ENCODE data around the gene OSM.

Gene OSM

DNA sequence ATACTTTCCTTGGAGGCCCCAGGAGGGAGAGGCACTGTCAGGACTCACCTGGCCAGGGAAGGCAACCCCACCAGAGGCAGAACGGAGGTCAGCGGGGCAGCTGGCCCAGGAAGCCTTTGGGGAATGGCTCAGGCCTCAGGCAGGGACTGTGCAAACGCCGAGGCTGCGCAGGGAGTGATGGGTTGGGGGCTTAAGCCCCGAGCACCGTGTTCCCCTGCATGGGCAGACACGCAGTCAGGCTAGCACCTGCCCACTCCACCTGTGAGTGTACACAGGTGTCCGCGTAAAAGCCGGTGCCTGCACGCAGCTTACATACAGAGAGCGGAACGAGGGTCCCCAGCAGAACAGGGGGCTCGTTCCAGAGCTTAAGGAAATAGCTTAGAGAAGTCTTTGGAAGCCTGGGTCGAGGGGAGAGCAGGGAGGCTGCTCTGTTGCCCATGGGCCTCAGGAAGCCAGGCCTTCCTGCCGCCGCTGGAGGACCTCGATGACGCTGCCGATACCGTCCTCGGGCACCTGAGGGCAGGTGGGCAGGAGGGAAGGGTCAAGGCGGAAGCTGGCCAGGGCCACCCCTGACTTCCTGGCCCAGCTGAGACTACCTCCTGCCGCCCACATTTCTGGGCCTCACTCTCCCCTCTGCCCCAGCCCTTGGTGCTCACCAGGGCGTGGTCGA lies 18.7 kb upstream of the OSM start:
- DNase-seq, result no peak

DNA sequence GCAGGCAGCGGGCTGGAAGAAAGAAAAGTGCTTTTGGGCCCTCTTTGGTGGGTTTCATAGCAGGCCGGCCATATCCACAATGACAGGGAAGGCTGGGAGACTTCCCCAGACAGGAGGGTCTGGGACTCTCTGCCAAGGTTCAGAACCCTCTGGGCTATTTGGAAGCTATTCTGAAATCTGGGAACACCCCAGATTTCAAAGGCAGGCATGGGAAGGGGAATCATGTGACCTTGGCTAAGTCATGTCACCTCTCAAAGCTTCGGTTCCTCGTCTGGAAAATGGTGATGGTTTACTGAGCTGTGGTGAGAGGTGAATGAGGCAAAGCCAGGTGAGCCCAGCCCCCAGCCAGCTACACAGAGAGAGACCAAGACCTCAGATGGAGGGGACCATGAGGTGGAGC lies 18.0 kb upstream of the OSM start:
- no peak for DNase-seq

DNA sequence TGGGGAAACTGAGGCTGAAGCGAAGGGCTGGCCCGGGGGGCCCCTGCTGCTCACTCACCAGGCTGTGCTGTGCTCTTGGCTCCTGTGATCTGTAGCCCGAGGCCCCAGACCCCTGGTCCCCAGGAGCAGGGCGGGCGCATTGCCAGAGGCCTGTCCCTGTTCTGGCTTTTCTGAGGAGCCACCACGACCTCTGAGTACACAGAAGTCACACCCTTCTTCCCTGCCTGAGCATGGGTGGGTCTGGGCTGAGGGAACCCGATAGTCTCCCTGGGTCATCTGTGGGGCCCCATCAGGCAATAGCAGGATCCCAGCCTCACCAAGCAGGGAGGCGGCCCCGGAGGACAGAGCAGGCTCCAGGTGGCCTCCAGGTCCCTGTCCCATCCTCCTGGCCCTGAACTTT lies 17.5 kb upstream of the OSM start:
- DNase-seq, result no peak

DNA sequence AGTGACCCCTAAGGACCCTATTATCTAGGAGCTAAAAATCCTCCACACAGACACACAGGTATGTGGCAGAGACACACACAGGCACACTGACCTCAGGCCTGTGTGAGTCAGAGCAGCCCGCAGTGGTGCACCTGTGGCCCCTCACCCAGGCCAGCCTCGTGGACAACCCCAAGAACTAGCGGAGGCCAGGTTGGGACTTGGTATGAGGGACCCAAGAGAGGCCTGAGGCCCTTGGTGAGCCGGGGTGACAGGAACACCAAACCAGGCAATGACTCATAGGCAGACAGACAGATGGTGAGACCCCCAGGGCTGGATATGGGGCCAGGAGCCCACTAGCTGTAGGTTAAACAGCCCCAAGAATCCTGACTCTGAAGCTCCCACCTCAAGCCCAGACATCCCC lies 16.7 kb upstream of the OSM start:
- DNase-seq, result no peak

DNA sequence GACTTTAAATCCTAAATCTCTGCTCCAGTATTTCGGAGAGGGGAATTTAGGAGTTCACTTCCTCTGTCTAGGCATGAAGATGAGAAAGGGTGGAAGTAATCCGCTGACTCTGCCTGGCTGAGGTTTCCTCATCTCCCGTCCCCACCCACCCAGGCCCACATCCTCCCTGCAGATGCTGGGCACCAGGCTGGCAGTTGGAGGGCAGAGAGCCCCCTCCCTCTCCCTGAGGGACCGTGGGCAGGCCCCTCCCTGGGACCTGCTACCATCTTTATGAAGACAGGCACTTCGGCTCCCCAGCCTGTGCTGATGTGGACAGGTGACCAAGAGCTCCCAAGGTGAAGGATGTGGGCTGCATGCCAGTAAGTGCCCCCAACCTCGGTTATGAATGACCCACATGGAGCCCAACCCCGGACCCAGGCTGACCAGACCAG lies 16.0 kb upstream of the OSM start:
- peak; percentile 55 to 67 for DNase-seq

DNA sequence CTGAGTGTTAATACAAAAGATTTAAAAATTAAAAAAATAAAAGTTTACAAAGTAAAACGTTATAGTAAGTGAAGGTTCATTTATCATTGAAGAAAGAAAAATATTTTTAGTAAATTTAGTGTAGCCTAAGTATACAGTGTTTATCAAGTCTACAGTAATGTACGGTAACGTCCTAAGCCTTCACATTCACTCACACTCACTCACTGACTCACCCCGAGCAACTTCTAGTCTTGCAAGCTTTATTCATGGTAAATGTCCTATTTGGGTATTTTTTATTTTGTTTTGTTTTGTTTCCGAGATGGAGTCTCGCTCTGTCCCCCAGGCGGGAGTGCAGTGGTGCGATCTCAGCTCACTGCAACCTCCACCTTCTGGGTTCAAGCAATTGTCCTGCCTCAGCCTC lies 13.9 kb upstream of the OSM start:
- DNase-seq, result no peak

DNA sequence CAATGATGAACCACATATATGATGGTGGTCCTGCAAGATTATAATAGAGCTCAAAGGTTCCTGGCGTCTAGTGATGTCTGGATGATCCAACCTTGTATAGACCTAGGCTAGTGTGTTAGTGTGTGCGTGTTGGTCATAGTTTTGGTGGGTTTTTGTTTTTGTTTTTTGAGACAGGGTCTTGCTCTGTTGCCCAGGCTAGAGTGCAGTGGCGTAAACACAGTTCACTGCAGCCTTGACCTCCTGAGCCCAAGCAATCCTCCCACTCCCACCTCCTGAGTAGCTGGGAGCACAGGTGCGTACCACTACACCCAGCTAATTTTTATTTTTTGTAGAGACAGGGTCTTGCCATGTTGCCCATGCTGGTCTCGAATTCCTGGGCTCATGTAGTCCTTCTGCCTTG lies 13.3 kb upstream of the OSM start:
- no peak for DNase-seq

DNA sequence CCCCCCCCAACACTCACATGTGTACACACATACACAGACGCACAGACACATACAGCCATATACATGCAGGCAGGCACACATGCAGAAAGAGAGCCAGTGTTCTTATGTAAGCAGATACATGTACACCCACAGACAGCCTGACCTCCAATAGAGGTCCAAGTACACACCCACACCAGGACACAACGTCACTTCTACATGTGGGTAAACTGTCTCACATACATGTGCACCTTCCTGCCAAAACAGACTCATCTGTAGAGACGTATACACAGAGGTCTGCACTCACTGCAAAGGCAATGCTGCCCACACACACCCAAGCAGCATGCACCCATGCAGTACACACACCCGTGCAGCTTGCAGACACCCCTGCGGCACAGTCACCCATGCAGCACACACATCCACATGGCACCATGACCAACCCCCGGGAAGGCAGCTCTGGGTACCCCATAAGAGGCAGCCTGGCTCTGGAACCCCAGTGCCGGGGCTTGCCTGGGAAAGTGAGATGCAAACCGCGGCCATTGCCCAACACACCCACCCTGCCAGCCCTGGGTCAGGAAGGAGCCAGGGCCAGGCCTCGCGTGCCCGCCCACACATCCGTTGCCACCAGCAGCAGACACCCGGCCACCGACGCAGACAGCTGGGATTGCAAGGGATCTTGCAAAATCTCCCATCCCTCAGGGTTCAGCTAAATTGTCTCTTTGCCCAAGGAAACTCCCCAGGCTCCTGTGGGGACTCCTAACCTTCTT lies 12.6 kb upstream of the OSM start:
- peak; percentile 93 to 97 for DNase-seq

DNA sequence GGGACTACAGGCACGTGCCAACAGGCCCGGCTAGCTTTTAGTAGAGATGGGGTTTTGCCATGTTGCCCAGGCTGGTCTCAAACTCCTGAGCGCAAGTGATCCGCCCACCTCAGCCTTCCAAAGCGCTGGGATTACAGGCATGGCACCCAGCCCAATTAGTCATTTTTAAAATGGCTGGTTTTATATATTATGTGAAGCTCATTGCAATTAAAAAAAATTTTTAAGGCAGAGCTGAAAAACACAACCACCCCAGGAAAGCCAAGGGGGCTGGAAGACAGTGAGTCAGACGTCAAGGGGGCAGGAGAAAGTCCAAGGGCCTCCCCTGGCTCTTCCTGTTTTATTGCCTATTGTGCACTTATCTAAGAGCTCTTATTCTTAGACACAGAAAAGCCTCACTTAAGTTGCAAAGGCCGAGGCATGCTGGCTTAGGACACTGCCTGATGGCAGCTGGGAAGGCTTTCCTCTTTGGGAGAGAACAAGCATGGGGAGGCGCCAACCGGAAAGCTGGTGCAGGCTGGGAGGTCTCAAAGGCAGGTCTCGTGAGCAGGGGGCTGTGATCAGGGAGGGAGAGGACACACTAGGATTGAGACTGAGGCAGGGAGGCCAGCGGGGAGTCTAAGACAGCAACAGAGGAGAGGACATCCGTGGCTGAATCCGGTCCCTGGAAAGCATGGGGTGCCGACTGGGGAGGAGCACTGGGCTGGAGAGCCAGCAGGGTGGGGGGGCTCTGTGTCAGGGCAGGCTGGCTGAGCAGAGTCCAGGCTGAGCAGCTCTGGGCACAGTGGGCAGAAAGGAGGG lies 11.1 kb upstream of the OSM start:
- DNase-seq, result peak; percentile 50 to 57

DNA sequence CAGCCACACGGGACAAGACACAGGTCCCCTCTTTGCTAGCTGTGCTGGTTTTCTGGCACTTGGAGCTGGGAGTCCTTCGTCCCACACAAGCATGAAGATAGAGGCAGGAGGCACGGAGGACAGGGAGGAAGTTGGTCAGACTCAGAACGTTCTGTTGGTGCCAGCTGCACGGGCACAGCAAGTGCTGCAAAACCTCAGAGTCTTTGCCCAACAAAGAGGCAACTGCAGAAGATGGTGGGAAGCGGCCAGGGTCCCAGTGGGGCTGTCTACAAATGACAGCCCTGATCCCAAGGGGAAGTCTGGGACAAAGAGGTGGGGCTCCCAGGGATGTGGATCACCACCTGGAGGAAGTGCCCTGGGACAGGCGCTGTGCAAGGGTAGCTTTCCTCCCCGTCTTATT lies 9.4 kb upstream of the OSM start:
- no peak for DNase-seq

DNA sequence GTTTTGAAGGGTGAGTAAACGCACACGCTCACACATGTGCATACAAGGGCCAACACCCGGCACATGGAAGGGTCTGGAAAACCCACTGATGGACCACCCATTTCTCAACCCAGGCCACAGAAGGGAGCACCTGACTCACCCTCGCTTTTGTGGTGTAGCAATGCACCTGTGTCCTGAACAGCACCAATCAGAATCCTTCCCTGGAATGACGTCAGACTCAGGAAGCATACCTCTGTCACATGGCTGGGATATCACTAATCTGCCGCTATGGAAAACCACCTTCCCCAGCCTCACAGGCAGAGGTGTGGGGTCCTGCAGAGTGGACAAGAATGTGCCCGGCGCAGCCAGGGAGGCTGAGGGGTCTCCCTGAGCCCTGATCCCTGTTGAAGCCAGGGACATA lies 9.0 kb upstream of the OSM start:
- no peak for DNase-seq

DNA sequence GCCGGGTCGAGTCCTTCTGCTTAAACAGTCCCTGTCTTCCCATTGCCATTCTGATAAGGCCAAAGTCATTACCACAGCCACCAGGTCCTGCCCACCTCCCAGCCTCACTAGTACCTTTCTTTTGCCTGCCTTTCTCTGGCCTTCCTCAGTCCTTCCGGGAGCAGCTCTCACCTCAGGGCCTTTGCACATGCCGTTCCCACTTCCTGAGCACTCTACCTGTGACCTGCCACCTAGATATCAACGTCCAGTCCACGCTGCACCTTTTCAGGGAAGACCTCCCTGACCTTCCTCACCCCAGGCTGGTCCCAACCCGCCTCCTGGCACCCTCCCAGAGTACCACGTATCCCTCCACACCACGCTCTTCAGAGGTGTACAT lies 7.8 kb upstream of the OSM start:
- DNase-seq, result no peak

DNA sequence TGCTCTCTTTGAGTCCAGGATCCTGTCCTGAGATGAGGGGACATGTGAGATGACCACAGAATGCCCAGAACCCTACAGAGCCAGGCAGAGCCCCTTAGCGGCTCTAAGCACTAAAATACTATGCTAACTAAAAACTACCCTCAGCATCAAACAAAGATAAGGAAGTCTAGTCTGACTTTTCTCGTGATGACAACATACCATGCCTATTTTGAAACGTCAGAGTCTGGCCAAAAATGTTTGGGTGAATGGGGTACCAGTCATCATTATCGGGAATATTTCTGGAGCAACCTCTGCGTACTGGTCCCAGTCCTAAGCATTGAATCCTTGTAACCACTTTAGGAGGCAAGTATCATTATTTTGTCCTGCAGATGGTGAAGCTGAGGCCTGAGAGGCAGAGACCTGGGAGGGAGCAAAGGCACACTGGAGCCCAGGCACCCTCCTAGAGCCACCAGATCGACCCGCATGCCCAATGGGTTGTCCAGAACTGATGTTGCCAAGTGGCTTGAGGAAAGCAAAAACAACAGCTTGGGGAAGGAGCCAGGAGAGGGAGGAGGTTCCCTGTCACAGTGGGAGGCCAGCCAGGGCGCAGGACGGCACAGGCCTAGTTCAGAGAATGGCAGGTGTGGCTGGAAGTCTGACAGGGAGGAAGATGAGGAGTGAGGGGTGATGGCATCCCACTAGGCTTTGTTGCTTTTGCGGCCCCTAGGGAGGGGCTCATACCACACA lies 7.2 kb upstream of the OSM start:
- no peak for DNase-seq

DNA sequence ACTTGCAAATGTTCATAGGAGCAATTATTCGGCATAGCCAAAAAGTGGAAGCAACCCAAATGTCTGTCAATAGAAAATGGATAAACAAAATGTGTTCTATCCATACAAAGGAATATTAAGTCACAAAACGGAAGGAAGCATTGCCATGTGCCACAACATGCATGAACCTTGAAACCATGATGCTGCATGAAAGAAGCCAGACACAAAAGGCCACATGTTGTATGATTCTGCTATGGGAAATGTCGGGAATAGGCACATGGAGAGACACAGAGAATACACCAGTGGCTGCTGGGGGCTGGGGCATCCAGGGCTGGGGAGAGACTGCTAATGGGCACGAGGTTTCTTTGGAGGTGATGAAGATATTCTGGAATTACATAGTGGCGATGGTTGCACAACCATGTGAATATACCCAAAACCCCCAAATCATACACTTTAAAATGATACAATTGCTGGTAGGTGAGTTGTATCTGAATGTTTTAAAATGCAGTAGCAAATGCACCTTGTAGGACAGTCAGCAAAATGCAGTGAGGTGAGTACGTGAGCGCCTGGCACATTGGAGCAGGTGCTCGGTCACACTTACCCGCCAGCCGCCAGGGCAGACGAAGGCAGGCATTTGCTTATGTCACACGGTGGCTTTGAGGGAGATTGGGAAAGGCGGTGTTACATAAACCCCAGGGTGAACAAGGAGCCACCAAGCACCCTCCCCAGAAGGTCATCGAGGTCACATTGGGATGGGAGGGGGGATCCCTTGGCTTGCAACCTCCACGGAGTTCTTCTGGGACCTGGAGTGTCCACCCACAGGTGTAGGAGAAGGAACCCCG lies 6.3 kb upstream of the OSM start:
- DNase-seq, result peak; percentile 30 to 38

DNA sequence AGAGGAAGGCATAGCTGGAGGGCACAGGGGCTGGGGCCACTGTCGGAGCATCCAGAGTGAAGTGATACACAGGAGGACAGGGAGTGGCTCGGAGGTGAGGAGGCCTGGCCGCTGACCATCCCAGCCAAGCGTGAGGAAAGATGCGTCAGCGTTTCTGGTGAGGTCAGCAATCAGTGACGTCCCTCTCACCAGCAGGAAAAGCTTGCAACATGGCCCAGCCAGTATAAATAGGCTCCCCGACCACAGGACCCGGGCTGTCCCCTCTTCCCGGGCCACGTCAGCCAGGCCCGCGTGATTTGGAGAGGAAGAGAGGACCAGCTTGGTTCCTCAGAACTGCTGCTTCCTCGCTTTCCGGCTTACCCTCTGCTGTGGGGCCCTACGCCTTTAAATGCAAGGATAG lies 4.2 kb upstream of the OSM start:
- DNase-seq, result peak; percentile 98

DNA sequence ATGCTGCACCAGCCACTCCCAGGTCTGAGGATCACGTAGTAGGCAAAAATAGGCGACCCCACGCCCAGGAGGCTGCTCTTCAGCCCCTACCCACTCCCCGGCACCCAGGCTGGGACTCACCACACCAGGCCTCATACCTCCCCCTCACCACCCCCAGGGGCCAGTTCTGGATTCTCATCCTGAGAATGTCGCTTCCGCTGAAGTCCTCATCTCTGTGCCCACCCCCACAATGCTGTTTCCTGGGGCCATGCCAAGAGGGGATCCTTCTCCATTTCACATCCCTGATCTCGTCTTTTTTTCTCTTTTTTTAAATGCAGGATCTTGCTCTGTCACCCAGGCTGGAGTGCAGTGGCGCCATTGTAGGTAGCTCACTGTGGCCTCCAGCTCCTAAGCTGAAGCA lies 1.7 kb upstream of the OSM start:
- DNase-seq, result no peak

DNA sequence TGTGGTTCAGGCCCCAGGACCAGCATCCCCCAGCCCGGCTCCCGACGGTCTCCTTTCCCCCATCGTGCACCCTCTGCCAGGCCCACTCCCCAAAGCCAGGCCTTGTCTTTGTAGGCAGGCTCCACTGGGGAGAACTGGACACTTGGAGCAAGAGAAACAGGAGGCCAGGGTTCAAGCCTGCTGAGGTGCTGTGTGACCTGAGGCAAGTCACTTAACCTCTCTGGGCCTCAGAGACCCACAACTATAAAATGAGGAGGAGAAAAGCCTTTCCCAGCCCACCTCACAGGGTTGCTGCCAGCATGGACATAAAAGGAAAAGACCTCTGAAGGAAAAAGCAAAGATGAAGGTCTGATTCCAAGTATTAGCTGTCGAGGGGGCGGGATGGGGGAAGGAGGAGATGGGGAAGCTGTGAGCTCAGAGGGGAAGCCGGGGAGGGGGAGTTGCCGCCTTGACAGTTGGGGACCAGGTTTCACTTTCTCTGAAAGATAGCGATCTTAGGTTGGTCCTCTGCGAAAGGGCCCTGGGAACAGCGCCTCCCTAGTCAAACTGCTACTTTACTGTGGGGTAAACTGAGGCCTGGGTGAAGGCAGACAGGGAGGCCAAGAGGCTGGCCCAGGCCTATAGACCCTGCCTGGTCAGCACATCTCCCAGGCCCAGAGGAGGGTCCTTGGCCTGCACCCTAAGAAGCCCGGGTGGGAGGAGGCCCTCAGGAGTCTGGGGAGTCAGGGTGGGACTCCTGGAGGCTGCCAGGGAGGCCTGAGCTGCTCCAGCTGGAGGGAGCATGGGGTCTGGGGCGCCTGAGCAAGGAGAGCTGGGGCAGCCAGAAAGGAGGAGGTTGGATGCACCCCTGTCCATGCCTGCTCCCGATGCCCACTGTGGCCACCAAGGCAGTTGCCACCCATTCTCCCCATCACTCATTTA lies 991 bp upstream of the OSM start:
- peak; percentile 55 to 57 for DNase-seq

DNA sequence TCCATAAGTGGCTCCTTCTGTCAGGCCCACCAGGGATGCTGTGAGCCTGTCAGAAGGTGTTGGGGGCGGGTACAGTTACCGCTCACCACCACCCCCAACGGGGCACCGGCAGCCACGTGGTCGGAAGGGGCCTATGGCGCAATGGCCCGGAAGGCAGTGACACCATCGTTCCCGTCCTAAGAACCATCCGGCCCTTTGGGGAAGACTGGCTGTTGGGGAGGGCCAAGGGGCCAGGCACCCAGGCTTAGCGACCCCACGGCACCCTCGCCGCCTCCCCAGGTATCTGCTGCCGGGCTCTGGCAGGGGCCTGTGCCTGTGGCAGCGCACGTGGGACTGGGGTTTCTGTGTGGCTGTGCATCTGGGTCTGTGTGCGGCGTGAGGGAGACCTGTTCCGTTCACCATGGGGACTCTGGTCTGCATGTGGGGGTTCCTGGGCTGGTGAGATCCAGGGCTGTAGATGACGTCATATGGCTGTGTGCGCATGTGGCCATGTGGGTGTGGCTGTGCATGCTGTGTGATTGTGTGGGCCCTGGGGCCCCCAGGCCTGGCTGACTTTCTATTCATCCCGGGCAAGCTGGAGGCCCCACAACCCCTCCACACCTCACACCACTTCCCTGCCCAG lies 717 bp downstream of the OSM start:
- peak; percentile 78 for DNase-seq

DNA sequence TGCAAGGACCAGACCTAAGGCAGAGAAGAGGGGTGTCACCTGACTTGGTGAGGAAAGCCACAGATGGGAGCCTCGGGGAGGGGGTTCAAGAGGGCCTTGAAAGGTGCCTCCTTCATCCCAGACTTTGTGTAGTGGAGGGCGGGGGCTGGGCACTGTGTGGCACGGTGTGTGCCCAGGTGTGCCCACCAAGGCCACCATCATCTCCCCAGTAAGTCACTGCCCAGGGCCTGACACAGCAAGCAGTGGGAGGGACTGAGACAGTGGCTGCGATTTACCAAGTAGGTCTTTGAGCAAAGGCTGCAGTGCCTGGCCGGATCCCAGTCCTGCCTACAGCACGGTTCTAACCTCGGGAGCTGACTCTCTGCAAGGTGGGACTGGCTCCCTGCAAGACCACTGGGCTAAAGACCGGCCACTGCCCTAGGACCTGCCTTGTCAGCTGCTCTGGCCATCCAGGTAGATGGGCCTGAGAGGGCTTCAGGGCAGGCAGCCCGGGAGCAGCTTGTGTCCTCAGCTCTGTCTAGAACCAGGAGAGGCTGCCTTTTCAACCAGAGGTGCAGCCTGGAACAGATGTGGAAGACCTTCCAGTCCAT lies 1.4 kb downstream of the OSM start:
- DNase-seq, result no peak

DNA sequence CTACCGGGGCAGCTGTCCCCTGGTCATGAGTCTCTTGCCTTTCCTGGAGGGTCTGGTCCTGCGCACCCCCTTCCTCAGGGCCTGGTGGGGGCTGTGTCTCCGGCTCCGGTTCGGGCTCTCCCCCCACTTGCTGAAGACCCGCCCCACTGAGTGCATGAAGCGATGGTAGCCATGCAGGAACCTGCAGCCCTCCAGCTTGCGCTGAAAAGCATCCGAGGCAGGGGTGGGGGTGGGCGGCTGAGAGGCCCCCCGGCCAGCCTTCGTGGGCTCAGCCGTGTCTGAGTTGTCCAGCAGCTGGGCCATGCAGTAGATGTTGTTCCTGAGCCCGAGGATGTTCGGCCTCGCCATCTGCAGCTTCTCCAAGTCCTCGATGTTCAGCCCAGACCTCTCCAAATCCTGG lies 2.8 kb downstream of the OSM start:
- DNase-seq, result no peak
